GM18951 (cell line): ENCODE data around the gene GPC6.
"Not testable (repeated sequence)": the region's sequence is repeated elsewhere in the genome, so short reads cannot be mapped to it uniquely, and the experiment has no call there.

Experiments
- POLR2A ChIP-seq: IDR thresholded peaks from 4 replicates; pipeline ENCODE4 v1.6.1; 2011; ENCODE audit warnings: mild to moderate bottlenecking; ENCODE audit not compliant: insufficient read length, insufficient read depth; ENCODE audit errors: extremely low read depth
- in situ Hi-C: fragments of 300-500 bp; cut with MboI; formaldehyde crosslinking; loops from one replicate; pipeline ENCODE4 v1.12.0; 2022; ENCODE audit warnings: low sequenced_read_pairs, mixed read lengths, inconsistent platforms; ENCODE audit not compliant: unreplicated experiment

The GPC6 gene

GRCh38 chr13:94330552-94331071, 1104.0 kb downstream of the GPC6 start:
- in situ Hi-C loops: no loop called here
- TF ChIP-seq POLR2A: no peak

GRCh38 chr13:94331281-94331680, 1104.7 kb downstream of the GPC6 start:
- in situ Hi-C loops: no loop called here
- no peak for TF ChIP-seq POLR2A

DNA sequence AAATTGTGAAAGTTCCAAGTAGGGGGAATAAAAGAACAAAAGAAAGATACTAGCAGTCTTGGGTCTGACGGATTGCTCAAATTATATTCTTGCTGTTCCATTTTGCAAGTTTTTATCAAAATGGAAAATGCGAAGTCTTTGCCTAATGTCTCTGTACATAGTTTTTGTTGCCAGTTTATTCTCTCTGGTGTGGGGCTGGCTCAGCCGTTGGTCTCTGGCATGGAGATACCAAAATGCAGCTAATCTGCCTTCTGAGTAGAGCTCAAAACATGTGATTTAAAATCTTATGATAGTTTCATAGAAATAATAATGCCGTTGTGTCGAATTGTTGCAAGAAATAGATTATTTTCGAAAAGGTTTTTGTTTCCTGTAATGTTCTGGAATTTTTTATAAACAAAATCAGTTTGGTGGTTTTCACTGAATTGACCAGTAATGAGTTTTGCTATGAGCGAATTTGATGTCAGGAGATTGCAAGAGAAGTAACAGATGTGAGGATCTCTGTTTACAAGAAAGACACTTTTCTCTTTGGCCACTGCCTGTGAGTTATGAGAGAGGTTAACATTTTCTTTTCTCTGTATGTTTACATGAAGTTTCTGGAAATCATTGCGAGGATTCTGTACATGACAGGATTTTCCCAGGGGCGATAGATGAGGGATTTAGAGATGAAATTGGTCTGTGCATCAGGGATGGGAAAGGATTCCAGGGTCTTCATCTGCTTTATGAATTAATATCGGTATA, 1105.9 kb downstream of the GPC6 start:
- in situ Hi-C loops: no loop called here
- TF ChIP-seq POLR2A: no peak

GRCh38 chr13:94333131-94333820, 1106.7 kb downstream of the GPC6 start:
- in situ Hi-C loops: no loop called here
- no peak for TF ChIP-seq POLR2A

DNA sequence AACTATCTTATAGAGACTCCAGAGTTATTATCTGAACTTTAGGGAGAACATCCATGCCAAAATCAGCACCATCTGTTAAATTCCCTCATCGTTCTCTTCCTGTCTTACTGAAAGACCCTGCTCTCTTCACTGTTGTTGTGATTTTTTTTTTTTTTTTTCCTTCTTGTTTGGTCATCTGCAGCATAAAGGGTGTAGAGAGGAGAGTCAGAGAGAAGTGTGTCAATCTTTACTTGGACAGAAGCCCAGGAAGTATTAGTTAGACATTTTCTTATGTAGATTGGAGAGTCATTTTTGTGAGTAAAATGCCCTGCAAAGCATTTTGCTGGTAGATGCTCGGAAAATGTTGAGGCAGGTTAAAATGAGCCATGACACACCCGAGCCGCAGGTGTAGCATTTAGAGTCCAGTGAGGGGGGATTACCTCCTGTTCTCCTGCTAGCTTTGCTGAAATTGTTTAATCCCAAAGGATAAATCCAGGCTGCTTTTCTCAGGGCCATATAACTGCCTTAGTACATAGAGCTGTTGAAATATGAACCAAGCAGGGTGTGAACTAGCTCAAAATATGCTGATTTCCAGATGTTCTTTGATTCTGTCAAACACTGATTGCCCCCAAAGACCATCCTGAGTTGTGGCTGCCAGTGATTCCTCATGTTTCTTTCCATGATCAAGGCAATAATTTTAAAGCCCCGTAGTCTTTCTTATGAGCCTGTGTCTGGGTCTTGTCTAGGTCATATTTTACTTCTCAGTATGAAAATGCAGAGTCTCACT, 1109.3 kb downstream of the GPC6 start:
- no peak for TF ChIP-seq POLR2A
- in situ Hi-C loops: no loop called here

DNA sequence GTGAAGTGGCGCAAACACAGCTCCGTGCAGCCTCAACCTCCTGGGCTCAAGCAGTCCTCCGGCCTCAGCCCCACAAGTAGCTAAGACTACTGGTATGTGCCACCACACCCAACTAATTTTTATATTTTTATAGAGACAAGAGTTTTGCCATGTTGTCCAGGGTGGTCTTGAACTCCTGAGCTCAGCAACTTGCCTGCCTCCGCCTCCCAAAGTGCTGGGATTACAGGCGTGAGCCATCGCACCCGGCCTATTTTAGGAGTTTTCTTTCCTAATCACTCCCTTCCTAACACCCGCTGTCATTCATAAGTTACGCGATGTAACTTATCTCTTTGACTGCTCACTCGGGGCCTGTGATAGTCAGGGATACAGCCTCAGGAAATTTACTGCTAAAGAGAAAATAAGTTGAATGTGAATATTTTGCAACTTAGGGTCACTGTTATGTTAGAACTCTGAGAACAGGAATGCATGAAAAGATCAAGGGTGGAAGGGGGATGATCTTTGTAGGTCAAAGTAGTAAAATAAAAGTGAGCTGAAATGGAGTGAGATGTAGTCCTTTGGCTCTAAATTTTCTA, 1112.6 kb downstream of the GPC6 start:
- in situ Hi-C loops: no loop called here
- no peak for TF ChIP-seq POLR2A

- TF ChIP-seq POLR2A: no peak
- in situ Hi-C loops: no loop called here
Observed at GRCh38 chr13:94342436-94343242, 1116.0 kb downstream of the GPC6 start.

- in situ Hi-C loops: no loop called here
- TF ChIP-seq POLR2A: no peak
Observed at GRCh38 chr13:94343243-94343585, 1116.6 kb downstream of the GPC6 start.

- in situ Hi-C loops: not testable (repeated sequence)
Observed at GRCh38 chr13:94343687-94344086, 1117.1 kb downstream of the GPC6 start.

GRCh38 chr13:94344126-94344818, 1117.7 kb downstream of the GPC6 start:
- in situ Hi-C loops: no loop called here
- TF ChIP-seq POLR2A: no peak

- in situ Hi-C loops: no loop called here
- TF ChIP-seq POLR2A: no peak
Observed at GRCh38 chr13:94345374-94346195, 1119.0 kb downstream of the GPC6 start.
